ENCODE data around the gene USP3. TPM values are rescaled to one million over a fixed set of nuclear protein-coding genes. Genes with fewer than 3 reads are reported as not detected.

USP3 gene
- total and polyA plus RNA-seq, 2 of the 13 experiments (the other 11 are each of a cell fraction or from before 2014, with no cell fraction given) = 14.3 to 61.2 TPM

- TF ChIP-seq ZFP36 (IDR thresholded peaks at IDR 0.05; ENCODE audit: borderline replicate concordance, low read depth, low read length, partially characterized antibody) = peak; percentile 80
- 0 out of 2 replicates have a peak, but pooled peaks have one; percentile 22 for TF ChIP-seq ARID3A (IDR thresholded peaks at IDR 0.05; ENCODE audit: low read depth, low read length)
- no peak for TF ChIP-seq HCFC1 (IDR thresholded peaks at IDR 0.05; ENCODE audit: low read depth, low read length)
- TF ChIP-seq ZBTB40 (IDR thresholded peaks at IDR 0.05) = no peak
- peak; percentile 11; the same call in 1 of the 2 replicates for TF ChIP-seq ZBTB40 (CRISPR knock-in tag; IDR thresholded peaks at IDR 0.05)
- no peak for TF ChIP-seq SNRNP70 (IDR thresholded peaks at IDR 0.05; ENCODE audit: low read depth, low read length)
- TF ChIP-seq HOXA5 (CRISPR knock-in tag; IDR thresholded peaks at IDR 0.05) = 0 out of 2 replicates have a peak, but pooled peaks have one; percentile 29
Measured at GRCh38 chr15:63500265-63501250, 3.8 kb upstream of the USP3 start (continued).

Data from HepG2 (cell line).